Mammary epithelial cell (primary cell): ENCODE data around the gene DTHD1.

Source experiments
- CTCF ChIP-seq, 2 donors: IDR thresholded peaks in 1 of 2; conservative IDR thresholded peaks in 1 of 2; 2 replicates each; pipeline ENCODE4 v1.5.1; 2011 to 2012; ENCODE audit warnings: inconsistent platforms in 2 of 2, low read length in 2 of 2, mild to moderate bottlenecking in 2 of 2, control low read depth in 1 of 2, low read depth in 1 of 2; ENCODE audit not compliant: insufficient read depth in 1 of 2; ENCODE audit errors: extremely low read depth in 1 of 2
- EZH2 ChIP-seq: IDR thresholded peaks from 2 replicates; pipeline ENCODE4 v1.6.1; 2012; ENCODE audit warnings: low read length, inconsistent platforms, borderline replicate concordance

GRCh38 chr4:36237366-36238313, 43.8 kb upstream of the DTHD1 start:
- TF ChIP-seq EZH2 (no peak), CTCF (conservative IDR thresholded peaks at IDR 0.05 in 1 of 2, IDR thresholded peaks at IDR 0.05 in 1 of 2; ENCODE audit: extremely low read depth in 1 of 2, insufficient read depth in 1 of 2, low read depth in 1 of 2, low read length in 2 of 2) (no peak)
